Small intestine (tissue), 7 donors: Measurements from ENCODE around the gene UTRN. TPM values are rescaled to one million over a fixed set of nuclear protein-coding genes. Genes with fewer than 3 reads are reported as not detected.

Experiments used
- DNase-seq, 2 donors: peaks; one replicate each; pipeline versions ENCODE4 v3.0.0 to v3.0.0-alpha.2; 2013
- FAIRE-seq: peaks from 2 replicates; lab custom pipeline; 2012; peaks lifted over from hg19 to GRCh38; lab: Jason Lieb, UNC
- H3K27ac ChIP-seq, 3 donors: one replicate each; pipeline ENCODE4 v1.5.1; 2013; ENCODE audit warnings: low read length in 2 of 3, mild to moderate bottlenecking in 2 of 3, control low read depth in 1 of 3, inconsistent platforms in 1 of 3, low read depth in 1 of 3, moderate library complexity in 1 of 3
- H3K27me3 ChIP-seq, 3 donors: one replicate each; pipeline ENCODE4 v1.6.1; 2013; ENCODE audit warnings: low read length in 3 of 3, inconsistent platforms in 1 of 3; ENCODE audit not compliant: control insufficient read depth in 3 of 3, insufficient read depth in 3 of 3
- H3K36me3 ChIP-seq, 3 donors: one replicate each; pipeline ENCODE4 v1.6.1; 2013; ENCODE audit warnings: low read length in 3 of 3, inconsistent platforms in 1 of 3, low read depth in 1 of 3, mild to moderate bottlenecking in 1 of 3, moderate library complexity in 1 of 3; ENCODE audit not compliant: control insufficient read depth in 3 of 3, insufficient read depth in 2 of 3
- H3K4me1 ChIP-seq, 3 donors: one replicate each; pipeline ENCODE4 v1.6.1; 2013; ENCODE audit warnings: low read length in 2 of 3, inconsistent platforms in 1 of 3, low read depth in 1 of 3, mild to moderate bottlenecking in 1 of 3, moderate library complexity in 1 of 3; ENCODE audit not compliant: control insufficient read depth in 3 of 3, insufficient read depth in 2 of 3
- H3K4me3 ChIP-seq, 3 donors: one replicate each; pipeline ENCODE4 v1.5.1; 2013; ENCODE audit warnings: low read length in 3 of 3, control low read depth in 1 of 3, inconsistent platforms in 1 of 3, low read depth in 1 of 3, mild to moderate bottlenecking in 1 of 3, moderate library complexity in 1 of 3
- H3K9me3 ChIP-seq, 2 donors: one replicate each; pipeline ENCODE4 v1.6.1; 2013; ENCODE audit warnings: low read depth in 1 of 2, low read length in 1 of 2; ENCODE audit not compliant: control insufficient read depth in 2 of 2, insufficient read depth in 1 of 2
- WGBS, 3 donors: extraction: QIAGEN DNeasy Blood & Tissue Kit; methylation state at CpG; one replicate each; pipeline ENCODE4 v1.1.7; 2013; 5-methylcytosine and 5-hydroxymethylcytosine counted together
- polyA plus RNA-seq, 4 donors: library from polyadenylated mRNA; stranded (reverse) in 3 of 4; unstranded in 1 of 4; fragments of 200-250 nt in 3 of 4; fragments of 120-200 nt in 1 of 4; gene quantifications; one replicate each; pipeline versions ENCODE4 v1.2.1 to v1.2.3, GENCODE V29; 2013
- donor health status: healthy with polysubstance abuse.
- donor health status: control.
- donor health status: control.
- donor health status: Bipolar disorder and iron deficiency.
- donor health status: healthy.

Gene UTRN
- polyA plus RNA-seq, 4 donors, result 10.0 to 49.1 (median 18.2) TPM

DNA sequence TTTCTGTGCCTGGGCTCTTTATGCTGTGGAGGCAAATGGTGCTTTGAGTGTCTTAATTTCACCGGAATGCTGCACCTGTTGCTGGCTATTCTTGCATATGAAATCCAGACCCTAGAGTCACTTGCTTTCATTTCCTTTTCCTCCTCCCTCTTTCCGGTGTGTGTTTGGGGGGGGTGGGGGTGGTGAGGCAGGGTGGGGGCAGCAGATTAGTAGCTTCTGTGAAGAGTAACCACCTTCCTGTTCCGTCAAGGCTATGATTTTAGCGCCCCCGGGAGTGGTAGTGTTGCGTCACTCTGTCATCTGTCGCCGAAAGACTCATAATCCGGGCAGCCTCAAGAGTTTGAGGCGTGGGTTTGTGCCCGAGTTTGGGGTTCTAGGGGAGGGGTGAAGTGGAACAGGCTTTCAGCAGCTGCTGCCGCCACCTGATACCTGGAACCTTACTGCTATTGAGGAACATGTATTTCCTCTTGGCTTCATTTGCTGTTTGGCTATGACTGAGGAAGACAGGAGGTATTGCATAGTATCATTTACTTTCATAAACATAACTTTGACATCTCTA, 49.1 kb downstream of the UTRN start:
- peak in 1 of 2 donors; percentile 46 for DNase-seq
- Histone ChIP-seq H3K36me3 (peaks cover 0 to 3% (median 0%) of the 10 kb centered on the region in 3 donors), H3K27ac (peak overlapping the region in 2 of 3 donors; percentile 12 to 80), H3K27me3 (no peaks in the 10 kb centered on the region), H3K4me1 (peaks cover 3 to 21% (median 9%) of the 10 kb centered on the region in 3 donors), H3K9me3 (no peaks in the 10 kb centered on the region), H3K4me3 (peak overlapping the region in 1 of 3 donors; percentile 10)
- FAIRE-seq, result no peak
- WGBS, 3 donors, result 43 to 72% (median 57%) methylated on average over 11 to 12 of the region's 12 CpGs

Other genes starting within 250 kb of the UTRN start
- gene SF3B5, start 189.8 kb upstream of the UTRN start, polyA plus RNA-seq, result 100 to 1,000 TPM; 135 to 363 (median 246) TPM
- 1 to 10 TPM in 3 of 4 donors, not detected in 1; 1.0 to 4.4 (median 3.2) TPM for gene STX11, start 134.8 kb upstream of the UTRN start, polyA plus RNA-seq